ENCODE data around the gene GSTO1. TPM values are rescaled to one million over a fixed set of nuclear protein-coding genes. Genes with fewer than 3 reads are reported as not detected.

GSTO1 gene
- total RNA-seq, 1 donor from 2014 or later: 74.1 TPM

GRCh38 chr10:104260775-104261115 lies 6.1 kb downstream of the GSTO1 start:
- H3K4me3 Mint-ChIP-seq: no peak overlapping the region
- peaks cover 20% of the 10 kb centered on the region for H3K4me1 Mint-ChIP-seq (ENCODE audit: unreplicated experiment)
- H3K36me3 Mint-ChIP-seq: peaks cover 21% of the 10 kb centered on the region
- DNase-seq (ENCODE audit: extremely low spot score, unreplicated experiment): no peak
- no peaks in the 10 kb centered on the region for H3K27me3 Mint-ChIP-seq
- no peak for TF ChIP-seq CTCF (conservative IDR thresholded peaks at IDR 0.05)
- H3K9me3 Mint-ChIP-seq: no peaks in the 10 kb centered on the region
- no peak overlapping the region for H3K27ac Mint-ChIP-seq

GRCh38 chr10:104262055-104262454 lies 7.4 kb downstream of the GSTO1 start:
- Mint-ChIP-seq H3K4me3 (no peak overlapping the region), H3K36me3 (peaks cover 23% of the 10 kb centered on the region), H3K4me1 (ENCODE audit: unreplicated experiment) (peaks cover 11% of the 10 kb centered on the region), H3K27me3 (no peaks in the 10 kb centered on the region), H3K9me3 (no peaks in the 10 kb centered on the region), H3K27ac (no peak overlapping the region)
- no peak for DNase-seq (ENCODE audit: extremely low spot score, unreplicated experiment)
- TF ChIP-seq CTCF (conservative IDR thresholded peaks at IDR 0.05): no peak

GRCh38 chr10:104264783-104265182 lies 10.1 kb downstream of the GSTO1 start:
- H3K4me1 Mint-ChIP-seq (ENCODE audit: unreplicated experiment): peaks cover 9% of the 10 kb centered on the region
- H3K27me3 Mint-ChIP-seq: no peaks in the 10 kb centered on the region
- no peak overlapping the region for H3K4me3 Mint-ChIP-seq
- no peak for DNase-seq (ENCODE audit: extremely low spot score, unreplicated experiment)
- H3K36me3 Mint-ChIP-seq: peaks cover 15% of the 10 kb centered on the region
- no peak for TF ChIP-seq CTCF (conservative IDR thresholded peaks at IDR 0.05)
- no peaks in the 10 kb centered on the region for H3K9me3 Mint-ChIP-seq
- H3K27ac Mint-ChIP-seq: no peak overlapping the region

GRCh38 chr10:104267721-104268404 lies 13.2 kb downstream of the GSTO1 start:
- no peak for DNase-seq (ENCODE audit: extremely low spot score, unreplicated experiment)
- peak overlapping the region; percentile 88 for H3K4me3 Mint-ChIP-seq
- H3K36me3 Mint-ChIP-seq: peaks cover 15% of the 10 kb centered on the region
- peaks cover 5% of the 10 kb centered on the region for H3K4me1 Mint-ChIP-seq (ENCODE audit: unreplicated experiment)
- no peaks in the 10 kb centered on the region for H3K27me3 Mint-ChIP-seq
- no peaks in the 10 kb centered on the region for H3K9me3 Mint-ChIP-seq
- TF ChIP-seq CTCF (conservative IDR thresholded peaks at IDR 0.05): no peak
- peak overlapping the region; percentile 79 for H3K27ac Mint-ChIP-seq

GRCh38 chr10:104268405-104268712 lies 13.7 kb downstream of the GSTO1 start:
- peak overlapping the region; percentile 79 for H3K27ac Mint-ChIP-seq
- no peak for TF ChIP-seq CTCF (conservative IDR thresholded peaks at IDR 0.05)

More at GRCh38 chr10:104268405-104268712, 13.7 kb downstream of the GSTO1 start:
- no peaks in the 10 kb centered on the region for H3K9me3 Mint-ChIP-seq
- peaks cover 5% of the 10 kb centered on the region for H3K4me1 Mint-ChIP-seq (ENCODE audit: unreplicated experiment)
- DNase-seq (ENCODE audit: extremely low spot score, unreplicated experiment): no peak
- peaks cover 15% of the 10 kb centered on the region for H3K36me3 Mint-ChIP-seq
- H3K27me3 Mint-ChIP-seq: no peaks in the 10 kb centered on the region
- peak overlapping the region; percentile 88 for H3K4me3 Mint-ChIP-seq

Measured in type B pancreatic cell (in vitro differentiated cells).